CD14-positive monocyte (primary cell): ENCODE results near the gene TMEM30B. TPM values are rescaled to one million over a fixed set of nuclear protein-coding genes. Genes with fewer than 3 reads are reported as not detected.
A peak's percentile ranks its signal among the peaks of the same experiment; 100 is the strongest.

Experiments used
- DNase-seq, 3 donors: peaks; one replicate each; pipeline ENCODE4 v3.0.0-alpha.2; 2011 to 2022
- H2AFZ ChIP-seq: 2 replicates; pipeline ENCODE4 v1.6.0; 2012; ENCODE audit warnings: mild to moderate bottlenecking, low read depth, low read length, inconsistent platforms; ENCODE audit not compliant: insufficient read depth, poor library complexity, severe bottlenecking
- H3K27ac ChIP-seq, 2 donors: 1 replicate in 1 of 2; 2 replicates in 1 of 2; pipeline ENCODE4 v1.5.1; 2012 to 2013; ENCODE audit warnings: low read length in 2 of 2, control low read depth in 1 of 2, inconsistent platforms in 1 of 2, low read depth in 1 of 2, mild to moderate bottlenecking in 1 of 2
- H3K27me3 ChIP-seq, 2 donors: one replicate each; pipeline versions ENCODE4 v1.6.0 to v1.6.1; 2011 to 2013; ENCODE audit warnings: low read length in 2 of 2; ENCODE audit not compliant: control insufficient read depth in 2 of 2, insufficient read depth in 2 of 2
- H3K36me3 ChIP-seq, 2 donors: replicated peaks in 1 of 2; 1 replicate in 1 of 2; 2 replicates in 1 of 2; pipeline versions ENCODE4 v1.5.1 to v1.6.1; 2012 to 2013; ENCODE audit warnings: low read length in 2 of 2, control low read depth in 1 of 2, inconsistent platforms in 1 of 2, mild to moderate bottlenecking in 1 of 2; ENCODE audit not compliant: insufficient read depth in 2 of 2, control insufficient read depth in 1 of 2
- H3K4me1 ChIP-seq, 2 donors: 1 replicate in 1 of 2; 2 replicates in 1 of 2; pipeline versions ENCODE4 v1.5.1 to v1.6.1; 2012 to 2013; ENCODE audit warnings: low read length in 2 of 2, control low read depth in 1 of 2, inconsistent platforms in 1 of 2, mild to moderate bottlenecking in 1 of 2, moderate library complexity in 1 of 2; ENCODE audit not compliant: insufficient read depth in 2 of 2, control insufficient read depth in 1 of 2
- H3K4me2 ChIP-seq: replicated peaks from 2 replicates; pipeline ENCODE3; 2012; ENCODE audit warnings: low read length, moderate library complexity, mild to moderate bottlenecking; ENCODE audit not compliant: poor library complexity, severe bottlenecking; ENCODE audit errors: extremely low read depth
- H3K4me3 ChIP-seq, 3 experiments: fragments of 200-600 bp in 1 of 3; sonication (generic) in 1 of 3; replicated peaks in 1 of 3; 1 replicate in 2 of 3; 2 replicates in 1 of 3; pipeline ENCODE4 v1.5.1; 2011 to 2013; ENCODE audit warnings: low read length in 3 of 3, mild to moderate bottlenecking in 3 of 3, control low read depth in 2 of 3, low read depth in 2 of 3, inconsistent platforms in 1 of 3, moderate library complexity in 1 of 3
- H3K79me2 ChIP-seq: 2 replicates; pipeline ENCODE4 v1.6.0; 2012; ENCODE audit warnings: mild to moderate bottlenecking, control low read depth, inconsistent platforms, low read length, moderate library complexity; ENCODE audit not compliant: insufficient read depth
- H3K9ac ChIP-seq: 2 replicates; pipeline ENCODE4 v1.6.0; 2017; ENCODE audit warnings: low read length, mild to moderate bottlenecking; ENCODE audit not compliant: insufficient read depth, poor library complexity, severe bottlenecking
- H3K9me3 ChIP-seq, 2 donors: replicated peaks in 1 of 2; 1 replicate in 1 of 2; 2 replicates in 1 of 2; pipeline versions ENCODE4 v1.5.1 to v1.6.1; 2012 to 2013; ENCODE audit warnings: low read length in 2 of 2, control low read depth in 1 of 2; ENCODE audit not compliant: control insufficient read depth in 1 of 2, insufficient read depth in 1 of 2
- H4K20me1 ChIP-seq: 2 replicates; pipeline ENCODE4 v1.6.0; 2012; ENCODE audit warnings: mild to moderate bottlenecking, low read length, control low read depth, moderate library complexity; ENCODE audit not compliant: insufficient read depth
- H3K27ac Mint-ChIP-seq, 7 donors: one replicate each; pipeline ENCODE4 v1.8.0; 2020; ENCODE audit warnings: mild to moderate bottlenecking in 7 of 7, mixed read lengths in 7 of 7, moderate library complexity in 6 of 7, inconsistent platforms in 2 of 7
- H3K27me3 Mint-ChIP-seq, 3 donors: one replicate each; pipeline ENCODE4 v1.8.0; 2021 to 2022; ENCODE audit warnings: low read depth in 3 of 3, mild to moderate bottlenecking in 3 of 3, mixed read lengths in 3 of 3, moderate library complexity in 3 of 3, inconsistent platforms in 1 of 3
- H3K36me3 Mint-ChIP-seq, 2 donors: one replicate each; pipeline ENCODE4 v1.8.0; 2020; ENCODE audit warnings: mixed read lengths in 2 of 2, inconsistent platforms in 1 of 2, mild to moderate bottlenecking in 1 of 2
- H3K4me1 Mint-ChIP-seq: one replicate; pipeline ENCODE4 v1.8.0; 2020; ENCODE audit warnings: mild to moderate bottlenecking, mixed read lengths
- H3K4me3 Mint-ChIP-seq, 2 donors: one replicate each; pipeline ENCODE4 v1.8.0; 2020; ENCODE audit warnings: mild to moderate bottlenecking in 2 of 2, mixed read lengths in 2 of 2, moderate library complexity in 1 of 2
- H3K9me3 Mint-ChIP-seq, 7 donors: one replicate each; pipeline ENCODE4 v1.8.0; 2020 to 2022; ENCODE audit warnings: mixed read lengths in 7 of 7, mild to moderate bottlenecking in 6 of 7, moderate library complexity in 6 of 7, inconsistent platforms in 2 of 7
- CTCF ChIP-seq: fragments of 200-600 bp; IDR thresholded peaks from one replicate; pipeline ENCODE4 v1.8.0; 2022; ENCODE audit warnings: antibody characterized with exemption, mild to moderate bottlenecking
- WGBS: methylation state at CpG from one replicate; pipeline ENCODE4 v1.1.5; 2013; ENCODE audit warnings: missing lambda C conversion rate; ENCODE audit not compliant: insufficient coverage; 5-methylcytosine and 5-hydroxymethylcytosine counted together
- intact Hi-C, 2 donors: fragments of 100-400 bp; cut with micrococcal nuclease; formaldehyde crosslinking; loops; one replicate each; pipeline versions ENCODE4 v1.15.0 to v1.15.1; 2023
- polyA plus RNA-seq, 3 donors: library from polyadenylated mRNA; depleted of rRNA in 1 of 3; unstranded in 2 of 3; stranded (reverse) in 1 of 3; fragments of 300-500 nt in 2 of 3; fragments of >200 nt in 1 of 3; fragmentation: Illumina TruSeq in 2 of 3; gene quantifications; 1 replicate in 2 of 3; 2 replicates in 1 of 3; pipeline ENCODE4 v1.2.3, GENCODE V29; 2012 to 2021

The TMEM30B gene
- polyA plus RNA-seq, 3 donors, result not detected

- Histone ChIP-seq H3K4me2 (no peak overlapping the region), H3K27ac (no peak overlapping the region), H3K9me3 (peaks cover 3 to 9% of the 10 kb centered on the region in 2 donors), H3K9ac (no peak overlapping the region), H3K27me3 (peaks cover 57 to 84% of the 10 kb centered on the region in 2 donors), H3K79me2 (no peaks in the 10 kb centered on the region), H4K20me1 (no peaks in the 10 kb centered on the region), H3K4me3 (no peak overlapping the region), H3K4me1 (peaks cover 14 to 15% of the 10 kb centered on the region in 2 donors), H3K36me3 (no peaks in the 10 kb centered on the region), H2AFZ (no peak overlapping the region)
- Mint-ChIP-seq H3K27ac (no peak overlapping the region), H3K4me3 (peak overlapping the region in 1 of 2 donors; percentile 90), H3K4me1 (peaks cover 17% of the 10 kb centered on the region), H3K36me3 (no peaks in the 10 kb centered on the region), H3K27me3 (peaks cover 53 to 73% (median 61%) of the 10 kb centered on the region in 3 donors), H3K9me3 (peaks cover 0 to 12% (median 0%) of the 10 kb centered on the region in 7 donors)
- DNase-seq, result no peak
- intact Hi-C loops, result no loop called here
- TF ChIP-seq CTCF, result no peak
- 67% methylated on average over 5 of the region's 5 CpGs for WGBS
Observed at GRCh38 chr14:61279082-61279481, 2.1 kb downstream of the TMEM30B start.

GRCh38 chr14:61277784-61278183, 3.4 kb downstream of the TMEM30B start:
- Mint-ChIP-seq H3K27me3 (peaks cover 43 to 69% (median 51%) of the 10 kb centered on the region in 3 donors), H3K4me1 (peaks cover 17% of the 10 kb centered on the region), H3K9me3 (peaks cover 0 to 12% (median 0%) of the 10 kb centered on the region in 7 donors), H3K27ac (no peak overlapping the region), H3K4me3 (peak overlapping the region in 1 of 2 donors; percentile 30), H3K36me3 (no peaks in the 10 kb centered on the region)
- Histone ChIP-seq H3K4me2 (no peak overlapping the region), H3K79me2 (no peaks in the 10 kb centered on the region), H4K20me1 (no peaks in the 10 kb centered on the region), H3K27me3 (peaks cover 47 to 79% of the 10 kb centered on the region in 2 donors), H3K4me1 (peaks cover 14 to 15% of the 10 kb centered on the region in 2 donors), H3K27ac (no peak overlapping the region), H2AFZ (no peak overlapping the region), H3K9me3 (peaks cover 3 to 9% of the 10 kb centered on the region in 2 donors), H3K36me3 (no peaks in the 10 kb centered on the region), H3K9ac (no peak overlapping the region), H3K4me3 (no peak overlapping the region)
- no peak for DNase-seq
- no peak for TF ChIP-seq CTCF
- WGBS, result no CpG with 5 or more reads among the region's 4 CpGs
- intact Hi-C loops, result no loop called here
